PC-9 (cell line): ENCODE data around the gene SLFN12.

Experiments
- EZH2 ChIP-seq: fragments of 200-600 bp; sonication (generic); IDR thresholded peaks from 2 replicates; pipeline ENCODE4 v1.8.0; 2017; ENCODE audit warnings: antibody characterized with exemption, low read depth
- TF ChIP-seq, protein P1 (sequence below): fragments of 200-600 bp; sonication (generic); conservative IDR thresholded peaks from 2 replicates; pipeline ENCODE4 v1.6.1; 2017; ENCODE audit warnings: mixed run types, antibody characterized with exemption, mild to moderate bottlenecking, moderate library complexity

DNA sequence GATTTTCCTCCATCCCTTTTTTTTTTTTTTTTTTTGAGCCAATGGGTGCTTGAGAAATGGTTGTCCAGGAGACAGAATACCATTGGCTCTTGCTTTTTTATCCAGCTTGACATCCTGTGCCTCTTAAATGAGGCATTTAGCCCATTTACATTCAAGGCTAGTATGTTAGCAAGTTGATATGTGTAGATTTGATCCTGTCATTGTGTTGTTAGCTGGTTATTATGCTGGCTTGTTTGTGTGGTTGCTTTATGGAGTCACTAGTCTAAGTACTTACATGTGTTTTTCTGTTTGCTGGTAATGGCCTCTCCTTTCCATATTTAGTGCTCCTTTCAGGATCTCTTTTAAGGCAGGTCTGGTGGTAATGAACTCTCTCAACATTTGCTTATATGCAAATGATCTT, 44.8 kb downstream of the SLFN12 start:
- TF ChIP-seq, protein P1, sequence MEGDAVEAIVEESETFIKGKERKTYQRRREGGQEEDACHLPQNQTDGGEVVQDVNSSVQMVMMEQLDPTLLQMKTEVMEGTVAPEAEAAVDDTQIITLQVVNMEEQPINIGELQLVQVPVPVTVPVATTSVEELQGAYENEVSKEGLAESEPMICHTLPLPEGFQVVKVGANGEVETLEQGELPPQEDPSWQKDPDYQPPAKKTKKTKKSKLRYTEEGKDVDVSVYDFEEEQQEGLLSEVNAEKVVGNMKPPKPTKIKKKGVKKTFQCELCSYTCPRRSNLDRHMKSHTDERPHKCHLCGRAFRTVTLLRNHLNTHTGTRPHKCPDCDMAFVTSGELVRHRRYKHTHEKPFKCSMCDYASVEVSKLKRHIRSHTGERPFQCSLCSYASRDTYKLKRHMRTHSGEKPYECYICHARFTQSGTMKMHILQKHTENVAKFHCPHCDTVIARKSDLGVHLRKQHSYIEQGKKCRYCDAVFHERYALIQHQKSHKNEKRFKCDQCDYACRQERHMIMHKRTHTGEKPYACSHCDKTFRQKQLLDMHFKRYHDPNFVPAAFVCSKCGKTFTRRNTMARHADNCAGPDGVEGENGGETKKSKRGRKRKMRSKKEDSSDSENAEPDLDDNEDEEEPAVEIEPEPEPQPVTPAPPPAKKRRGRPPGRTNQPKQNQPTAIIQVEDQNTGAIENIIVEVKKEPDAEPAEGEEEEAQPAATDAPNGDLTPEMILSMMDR = no peak
- no peak for TF ChIP-seq EZH2
